ENCODE results near the gene TMEM101.

- TF ChIP-seq ZNF660 (tag by site-specific recombination; IDR thresholded peaks at IDR 0.05) = no peak
- TF ChIP-seq ZNF558 (tag by site-specific recombination; IDR thresholded peaks at IDR 0.05) = no peak
- no peak for TF ChIP-seq KLF9 (tag by site-specific recombination; IDR thresholded peaks at IDR 0.05; ENCODE audit: low read depth)
- TF ChIP-seq ZNF324 (tag by site-specific recombination; IDR thresholded peaks at IDR 0.05) = no peak
- no peak for TF ChIP-seq ZNF449 (tag by site-specific recombination; IDR thresholded peaks at IDR 0.05)
These were observed 15.0 kb upstream of the TMEM101 start for GRCh38 chr17:44029736-44030135.
